ENCODE measurements around the gene SART3.

GRCh38 chr12:108514468-108514972 is 46.5 kb downstream of the SART3 start:
- TF ChIP-seq CREB1 (IDR thresholded peaks at IDR 0.05), result no peak
- no peak for TF ChIP-seq NRF1 (IDR thresholded peaks at IDR 0.05; ENCODE audit: low read depth, low read length)
- no peak for TF ChIP-seq SP1 (IDR thresholded peaks at IDR 0.05; ENCODE audit: low read depth, low read length)
- no peak for TF ChIP-seq POLR2A (IDR thresholded peaks at IDR 0.05; ENCODE audit: control extremely low read depth in 1 of 2, low read depth in 2 of 2, low read length in 2 of 2)

Data from H1 (cell line).